GM23338 (cell line): Measurements from ENCODE around the gene GRIN3A. TPM values are rescaled to one million over a fixed set of nuclear protein-coding genes. Genes with fewer than 3 reads are reported as not detected.

Source experiments
- ATAC-seq: fragments of 200-7000 bp; cut with Tn5 transposase; 3 replicates; pipeline ENCODE4 v1.9.1; 2020
- DNase-seq: peaks from one replicate; pipeline ENCODE4 v3.0.0-alpha.2; 2015; ENCODE audit warnings: low spot score
- H2AFZ ChIP-seq: fragments of 200-600 bp; sonication (generic); 2 replicates; pipeline ENCODE4 v1.8.0; 2016; ENCODE audit warnings: antibody characterized with exemption, mild to moderate bottlenecking, moderate library complexity
- H3F3A ChIP-seq: fragments of 200-600 bp; sonication (generic); replicated peaks from 2 replicates; pipeline ENCODE4 v1.8.0; 2017; ENCODE audit warnings: antibody characterized with exemption, mixed run types, low read depth
- H3K27ac ChIP-seq: fragments of 200-600 bp; sonication (generic); 2 replicates; pipeline ENCODE4 v1.6.1; 2016; ENCODE audit warnings: low read depth
- H3K27me3 ChIP-seq: fragments of 200-600 bp; sonication (generic); 2 replicates; pipeline ENCODE4 v1.8.0; 2016; ENCODE audit warnings: mild to moderate bottlenecking, mixed run types, moderate library complexity; ENCODE audit not compliant: insufficient read depth
- H3K36me3 ChIP-seq: fragments of 200-600 bp; sonication (generic); 2 replicates; pipeline ENCODE4 v1.8.0; 2016; ENCODE audit warnings: mild to moderate bottlenecking; ENCODE audit not compliant: insufficient read depth
- H3K4me1 ChIP-seq: fragments of 200-600 bp; sonication (generic); 2 replicates; pipeline ENCODE4 v1.8.0; 2016; ENCODE audit warnings: mild to moderate bottlenecking, moderate library complexity; ENCODE audit not compliant: insufficient read depth
- H3K4me2 ChIP-seq: fragments of 200-600 bp; sonication (generic); 2 replicates; pipeline ENCODE4 v1.7.1; 2017; ENCODE audit warnings: mixed run types
- H3K4me3 ChIP-seq: fragments of 200-600 bp; sonication (generic); 2 replicates; pipeline ENCODE4 v1.6.1; 2016; ENCODE audit warnings: mixed run types
- H3K79me2 ChIP-seq: fragments of 200-600 bp; sonication (generic); replicated peaks from 2 replicates; pipeline ENCODE4 v1.8.0; 2017; ENCODE audit warnings: mild to moderate bottlenecking; ENCODE audit not compliant: insufficient read depth
- H3K9me2 ChIP-seq: fragments of 200-600 bp; sonication (generic); 2 replicates; pipeline ENCODE4 v1.8.0; 2017; ENCODE audit not compliant: insufficient read depth
- H4K20me1 ChIP-seq: fragments of 200-600 bp; sonication (generic); replicated peaks from 2 replicates; pipeline ENCODE4 v1.8.0; 2017; ENCODE audit warnings: mild to moderate bottlenecking; ENCODE audit not compliant: insufficient read depth
- H3K27ac Mint-ChIP-seq: 2 replicates; pipeline ENCODE4 v1.8.0; 2020; ENCODE audit warnings: inconsistent platforms, mild to moderate bottlenecking, moderate library complexity, mixed read lengths
- H3K27me3 Mint-ChIP-seq: 3 replicates; pipeline ENCODE4 v1.8.0; 2022; ENCODE audit warnings: low read depth, mild to moderate bottlenecking, moderate library complexity, mixed read lengths, inconsistent platforms; ENCODE audit not compliant: insufficient read depth, poor library complexity
- H3K36me3 Mint-ChIP-seq: 3 replicates; pipeline ENCODE4 v1.8.0; 2021; ENCODE audit warnings: low read depth, mild to moderate bottlenecking, inconsistent platforms, moderate library complexity, mixed read lengths
- H3K4me1 Mint-ChIP-seq: 3 replicates; pipeline ENCODE4 v1.8.0; 2020; ENCODE audit warnings: mild to moderate bottlenecking, inconsistent platforms, mixed read lengths
- H3K4me3 Mint-ChIP-seq: 3 replicates; pipeline ENCODE4 v1.8.0; 2021; ENCODE audit warnings: moderate library complexity, mild to moderate bottlenecking, inconsistent platforms, mixed read lengths
- H3K9me3 Mint-ChIP-seq: 3 replicates; pipeline ENCODE4 v1.8.0; 2020; ENCODE audit warnings: moderate library complexity, mild to moderate bottlenecking, inconsistent platforms, mixed read lengths
- CTCF ChIP-seq, 2 experiments: fragments of 200-600 bp in 1 of 2; sonication (generic) in 1 of 2; conservative IDR thresholded peaks; 2 replicates each; pipeline versions ENCODE4 v1.5.1 to v1.6.1; 2016 to 2017; ENCODE audit warnings: antibody characterized with exemption in 2 of 2, low read depth in 2 of 2, mild to moderate bottlenecking in 2 of 2, moderate library complexity in 1 of 2
- EZH2 ChIP-seq: fragments of 200-600 bp; sonication (generic); IDR thresholded peaks from one replicate; pipeline ENCODE4 v1.8.0; 2017; ENCODE audit warnings: antibody characterized with exemption, mild to moderate bottlenecking, low read depth; ENCODE audit not compliant: unreplicated experiment
- EZH2phosphoT487 ChIP-seq: fragments of 200-600 bp; sonication (generic); IDR thresholded peaks from one replicate; pipeline ENCODE4 v1.8.1; 2018; ENCODE audit warnings: antibody characterized with exemption; ENCODE audit not compliant: unreplicated experiment
- JUNB ChIP-seq: IDR thresholded peaks from one replicate; pipeline ENCODE4 v1.6.1; 2016; ENCODE audit warnings: antibody characterized with exemption; ENCODE audit not compliant: unreplicated experiment
- POLR2AphosphoS5 ChIP-seq: IDR thresholded peaks from 2 replicates; pipeline ENCODE4 v1.6.1; 2016; ENCODE audit warnings: antibody characterized with exemption, low read depth
- STAT1 ChIP-seq: IDR thresholded peaks from one replicate; pipeline ENCODE4 v1.6.1; 2016; ENCODE audit warnings: antibody characterized with exemption; ENCODE audit not compliant: unreplicated experiment
- ZNF114 ChIP-seq: fragments of 250-450 bp; sonication (Bioruptor Pico); IDR thresholded peaks from 2 replicates; pipeline ENCODE4 v1.5.0; 2020; ENCODE audit warnings: mild to moderate bottlenecking, moderate library complexity
- polyA plus RNA-seq: library from polyadenylated mRNA; unstranded; fragments of >200 nt; fragmentation: Nextera tagmentation; extraction: Ambion mirVana; gene quantifications from 2 replicates; pipeline ENCODE4 v1.2.1, GENCODE V29; 2016
- total RNA-seq: library from RNA; depleted of rRNA; stranded (reverse); fragments of >200 nt; shearing (Covaris generic); gene quantifications from 2 replicates; pipeline ENCODE4 v1.2.3, GENCODE V29; 2014
- TF ChIP-seq, protein P1 (sequence below): fragments of 250-450 bp; sonication (Bioruptor Pico); IDR thresholded peaks from 2 replicates; pipeline ENCODE4 v1.5.0; 2020; ENCODE audit warnings: mild to moderate bottlenecking, moderate library complexity
- TF ChIP-seq, protein P2 (sequence below): IDR thresholded peaks from one replicate; pipeline ENCODE4 v1.6.1; 2018; ENCODE audit warnings: antibody characterized with exemption; ENCODE audit not compliant: unreplicated experiment
- TF ChIP-seq, protein P3 (sequence below): IDR thresholded peaks from 2 replicates; pipeline ENCODE4 v1.6.1; 2016; ENCODE audit warnings: antibody characterized with exemption

The GRIN3A gene
- total and polyA plus RNA-seq, 2 experiments from 2014 or later, result 0.03 to 0.05 TPM

DNA sequence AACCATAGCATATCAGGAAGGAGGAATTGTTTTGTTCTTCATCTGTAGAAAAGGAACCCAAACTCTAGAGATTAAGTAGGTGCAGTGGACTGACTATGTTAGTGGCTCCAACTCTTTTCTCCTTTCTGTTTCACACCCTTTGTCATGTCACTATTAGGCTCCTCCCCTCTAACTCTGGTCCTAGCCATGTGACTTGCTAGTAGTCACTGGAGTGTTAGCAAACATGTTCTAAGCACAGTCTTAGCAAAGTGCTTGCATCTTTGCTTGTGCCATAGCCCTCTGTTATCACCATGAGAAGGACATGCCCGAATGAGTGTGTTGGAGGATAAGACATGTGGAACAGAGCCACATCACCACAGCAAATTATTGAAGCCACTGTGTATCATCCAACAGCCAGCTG is 88.3 kb downstream of the GRIN3A start (continued):
- TF ChIP-seq, protein P1, sequence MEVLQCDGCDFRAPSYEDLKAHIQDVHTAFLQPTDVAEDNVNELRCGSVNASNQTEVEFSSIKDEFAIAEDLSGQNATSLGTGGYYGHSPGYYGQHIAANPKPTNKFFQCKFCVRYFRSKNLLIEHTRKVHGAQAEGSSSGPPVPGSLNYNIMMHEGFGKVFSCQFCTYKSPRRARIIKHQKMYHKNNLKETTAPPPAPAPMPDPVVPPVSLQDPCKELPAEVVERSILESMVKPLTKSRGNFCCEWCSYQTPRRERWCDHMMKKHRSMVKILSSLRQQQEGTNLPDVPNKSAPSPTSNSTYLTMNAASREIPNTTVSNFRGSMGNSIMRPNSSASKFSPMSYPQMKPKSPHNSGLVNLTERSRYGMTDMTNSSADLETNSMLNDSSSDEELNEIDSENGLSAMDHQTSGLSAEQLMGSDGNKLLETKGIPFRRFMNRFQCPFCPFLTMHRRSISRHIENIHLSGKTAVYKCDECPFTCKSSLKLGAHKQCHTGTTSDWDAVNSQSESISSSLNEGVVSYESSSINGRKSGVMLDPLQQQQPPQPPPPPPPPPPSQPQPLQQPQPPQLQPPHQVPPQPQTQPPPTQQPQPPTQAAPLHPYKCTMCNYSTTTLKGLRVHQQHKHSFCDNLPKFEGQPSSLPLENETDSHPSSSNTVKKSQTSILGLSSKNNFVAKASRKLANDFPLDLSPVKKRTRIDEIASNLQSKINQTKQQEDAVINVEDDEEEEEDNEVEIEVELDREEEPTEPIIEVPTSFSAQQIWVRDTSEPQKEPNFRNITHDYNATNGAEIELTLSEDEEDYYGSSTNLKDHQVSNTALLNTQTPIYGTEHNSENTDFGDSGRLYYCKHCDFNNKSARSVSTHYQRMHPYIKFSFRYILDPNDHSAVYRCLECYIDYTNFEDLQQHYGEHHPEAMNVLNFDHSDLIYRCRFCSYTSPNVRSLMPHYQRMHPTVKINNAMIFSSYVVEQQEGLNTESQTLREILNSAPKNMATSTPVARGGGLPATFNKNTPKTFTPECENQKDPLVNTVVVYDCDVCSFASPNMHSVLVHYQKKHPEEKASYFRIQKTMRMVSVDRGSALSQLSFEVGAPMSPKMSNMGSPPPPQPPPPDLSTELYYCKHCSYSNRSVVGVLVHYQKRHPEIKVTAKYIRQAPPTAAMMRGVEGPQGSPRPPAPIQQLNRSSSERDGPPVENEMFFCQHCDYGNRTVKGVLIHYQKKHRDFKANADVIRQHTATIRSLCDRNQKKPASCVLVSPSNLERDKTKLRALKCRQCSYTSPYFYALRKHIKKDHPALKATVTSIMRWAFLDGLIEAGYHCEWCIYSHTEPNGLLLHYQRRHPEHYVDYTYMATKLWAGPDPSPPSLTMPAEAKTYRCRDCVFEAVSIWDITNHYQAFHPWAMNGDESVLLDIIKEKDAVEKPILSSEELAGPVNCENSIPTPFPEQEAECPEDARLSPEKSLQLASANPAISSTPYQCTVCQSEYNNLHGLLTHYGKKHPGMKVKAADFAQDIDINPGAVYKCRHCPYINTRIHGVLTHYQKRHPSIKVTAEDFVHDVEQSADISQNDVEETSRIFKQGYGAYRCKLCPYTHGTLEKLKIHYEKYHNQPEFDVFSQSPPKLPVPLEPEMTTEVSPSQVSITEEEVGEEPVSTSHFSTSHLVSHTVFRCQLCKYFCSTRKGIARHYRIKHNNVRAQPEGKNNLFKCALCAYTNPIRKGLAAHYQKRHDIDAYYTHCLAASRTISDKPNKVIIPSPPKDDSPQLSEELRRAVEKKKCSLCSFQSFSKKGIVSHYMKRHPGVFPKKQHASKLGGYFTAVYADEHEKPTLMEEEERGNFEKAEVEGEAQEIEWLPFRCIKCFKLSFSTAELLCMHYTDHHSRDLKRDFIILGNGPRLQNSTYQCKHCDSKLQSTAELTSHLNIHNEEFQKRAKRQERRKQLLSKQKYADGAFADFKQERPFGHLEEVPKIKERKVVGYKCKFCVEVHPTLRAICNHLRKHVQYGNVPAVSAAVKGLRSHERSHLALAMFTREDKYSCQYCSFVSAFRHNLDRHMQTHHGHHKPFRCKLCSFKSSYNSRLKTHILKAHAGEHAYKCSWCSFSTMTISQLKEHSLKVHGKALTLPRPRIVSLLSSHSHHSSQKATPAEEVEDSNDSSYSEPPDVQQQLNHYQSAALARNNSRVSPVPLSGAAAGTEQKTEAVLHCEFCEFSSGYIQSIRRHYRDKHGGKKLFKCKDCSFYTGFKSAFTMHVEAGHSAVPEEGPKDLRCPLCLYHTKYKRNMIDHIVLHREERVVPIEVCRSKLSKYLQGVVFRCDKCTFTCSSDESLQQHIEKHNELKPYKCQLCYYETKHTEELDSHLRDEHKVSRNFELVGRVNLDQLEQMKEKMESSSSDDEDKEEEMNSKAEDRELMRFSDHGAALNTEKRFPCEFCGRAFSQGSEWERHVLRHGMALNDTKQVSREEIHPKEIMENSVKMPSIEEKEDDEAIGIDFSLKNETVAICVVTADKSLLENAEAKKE, result no peak
- TF ChIP-seq JUNB (no peak), EZH2phosphoT487 (no peak), STAT1 (no peak), ZNF114 (no peak)

DNA sequence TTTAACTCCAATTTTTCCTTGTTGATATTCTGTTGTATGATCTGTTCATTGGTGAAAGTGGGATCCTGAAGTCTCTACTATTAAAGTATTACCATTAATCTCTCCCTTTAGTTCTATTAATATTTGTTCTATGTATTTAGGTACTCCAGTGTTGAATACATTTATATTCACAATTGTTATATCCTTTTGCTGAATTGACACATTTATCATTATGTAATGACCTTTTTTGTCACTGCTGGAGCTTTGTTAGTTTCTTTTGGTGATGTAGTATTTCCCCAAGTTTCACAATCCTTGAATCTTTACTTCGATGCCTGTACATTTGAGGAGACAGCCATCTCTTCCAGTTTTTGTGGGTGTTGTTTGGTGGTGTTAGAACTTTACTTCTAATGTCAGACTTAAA is 90.0 kb downstream of the GRIN3A start:
- Mint-ChIP-seq H3K9me3 (no peaks in the 10 kb centered on the region), H3K36me3 (no peaks in the 10 kb centered on the region), H3K27ac (no peak overlapping the region), H3K4me3 (no peak overlapping the region), H3K27me3 (no peaks in the 10 kb centered on the region), H3K4me1 (no peaks in the 10 kb centered on the region)
- Histone ChIP-seq H3K4me1 (no peaks in the 10 kb centered on the region), H3F3A (no peaks in the 10 kb centered on the region), H3K27me3 (no peaks in the 10 kb centered on the region), H3K9me2 (no peaks in the 10 kb centered on the region), H3K27ac (no peak overlapping the region), H3K36me3 (no peaks in the 10 kb centered on the region), H4K20me1 (no peaks in the 10 kb centered on the region), H2AFZ (no peak overlapping the region), H3K4me3 (no peak overlapping the region), H3K4me2 (no peak overlapping the region), H3K79me2 (no peaks in the 10 kb centered on the region)
- DNase-seq (no peak), ATAC-seq (no peak)
- TF ChIP-seq, protein P2, sequence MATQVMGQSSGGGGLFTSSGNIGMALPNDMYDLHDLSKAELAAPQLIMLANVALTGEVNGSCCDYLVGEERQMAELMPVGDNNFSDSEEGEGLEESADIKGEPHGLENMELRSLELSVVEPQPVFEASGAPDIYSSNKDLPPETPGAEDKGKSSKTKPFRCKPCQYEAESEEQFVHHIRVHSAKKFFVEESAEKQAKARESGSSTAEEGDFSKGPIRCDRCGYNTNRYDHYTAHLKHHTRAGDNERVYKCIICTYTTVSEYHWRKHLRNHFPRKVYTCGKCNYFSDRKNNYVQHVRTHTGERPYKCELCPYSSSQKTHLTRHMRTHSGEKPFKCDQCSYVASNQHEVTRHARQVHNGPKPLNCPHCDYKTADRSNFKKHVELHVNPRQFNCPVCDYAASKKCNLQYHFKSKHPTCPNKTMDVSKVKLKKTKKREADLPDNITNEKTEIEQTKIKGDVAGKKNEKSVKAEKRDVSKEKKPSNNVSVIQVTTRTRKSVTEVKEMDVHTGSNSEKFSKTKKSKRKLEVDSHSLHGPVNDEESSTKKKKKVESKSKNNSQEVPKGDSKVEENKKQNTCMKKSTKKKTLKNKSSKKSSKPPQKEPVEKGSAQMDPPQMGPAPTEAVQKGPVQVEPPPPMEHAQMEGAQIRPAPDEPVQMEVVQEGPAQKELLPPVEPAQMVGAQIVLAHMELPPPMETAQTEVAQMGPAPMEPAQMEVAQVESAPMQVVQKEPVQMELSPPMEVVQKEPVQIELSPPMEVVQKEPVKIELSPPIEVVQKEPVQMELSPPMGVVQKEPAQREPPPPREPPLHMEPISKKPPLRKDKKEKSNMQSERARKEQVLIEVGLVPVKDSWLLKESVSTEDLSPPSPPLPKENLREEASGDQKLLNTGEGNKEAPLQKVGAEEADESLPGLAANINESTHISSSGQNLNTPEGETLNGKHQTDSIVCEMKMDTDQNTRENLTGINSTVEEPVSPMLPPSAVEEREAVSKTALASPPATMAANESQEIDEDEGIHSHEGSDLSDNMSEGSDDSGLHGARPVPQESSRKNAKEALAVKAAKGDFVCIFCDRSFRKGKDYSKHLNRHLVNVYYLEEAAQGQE, result no peak
- TF ChIP-seq EZH2 (no peak), ZNF114 (no peak), STAT1 (no peak), CTCF (conservative IDR thresholded peaks at IDR 0.05; ENCODE audit: low read depth in 2 of 2) (no peak), POLR2AphosphoS5 (no peak)
- TF ChIP-seq, protein P3, sequence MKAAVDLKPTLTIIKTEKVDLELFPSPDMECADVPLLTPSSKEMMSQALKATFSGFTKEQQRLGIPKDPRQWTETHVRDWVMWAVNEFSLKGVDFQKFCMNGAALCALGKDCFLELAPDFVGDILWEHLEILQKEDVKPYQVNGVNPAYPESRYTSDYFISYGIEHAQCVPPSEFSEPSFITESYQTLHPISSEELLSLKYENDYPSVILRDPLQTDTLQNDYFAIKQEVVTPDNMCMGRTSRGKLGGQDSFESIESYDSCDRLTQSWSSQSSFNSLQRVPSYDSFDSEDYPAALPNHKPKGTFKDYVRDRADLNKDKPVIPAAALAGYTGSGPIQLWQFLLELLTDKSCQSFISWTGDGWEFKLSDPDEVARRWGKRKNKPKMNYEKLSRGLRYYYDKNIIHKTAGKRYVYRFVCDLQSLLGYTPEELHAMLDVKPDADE, result no peak
